ENCODE measurements around the gene EFCAB6. TPM values are rescaled to one million over a fixed set of nuclear protein-coding genes. Genes with fewer than 3 reads are reported as not detected.

Gene EFCAB6
- total RNA-seq, 1 donor from 2014 or later: 7.0 TPM

GRCh38 chr22:43541462-43542407, 270.4 kb downstream of the EFCAB6 start:
- no peak for DNase-seq (ENCODE audit: low spot score, unreplicated experiment)
- Mint-ChIP-seq H3K9me3 (ENCODE audit: low read depth) (peaks cover 3% of the 10 kb centered on the region), H3K27ac (no peak overlapping the region), H3K4me3 (ENCODE audit: low read depth) (no peak overlapping the region), H3K27me3 (no peaks in the 10 kb centered on the region), H3K36me3 (ENCODE audit: insufficient read depth) (peaks cover 4% of the 10 kb centered on the region), H3K4me1 (ENCODE audit: low read depth) (no peaks in the 10 kb centered on the region)
- TF ChIP-seq, protein P1, sequence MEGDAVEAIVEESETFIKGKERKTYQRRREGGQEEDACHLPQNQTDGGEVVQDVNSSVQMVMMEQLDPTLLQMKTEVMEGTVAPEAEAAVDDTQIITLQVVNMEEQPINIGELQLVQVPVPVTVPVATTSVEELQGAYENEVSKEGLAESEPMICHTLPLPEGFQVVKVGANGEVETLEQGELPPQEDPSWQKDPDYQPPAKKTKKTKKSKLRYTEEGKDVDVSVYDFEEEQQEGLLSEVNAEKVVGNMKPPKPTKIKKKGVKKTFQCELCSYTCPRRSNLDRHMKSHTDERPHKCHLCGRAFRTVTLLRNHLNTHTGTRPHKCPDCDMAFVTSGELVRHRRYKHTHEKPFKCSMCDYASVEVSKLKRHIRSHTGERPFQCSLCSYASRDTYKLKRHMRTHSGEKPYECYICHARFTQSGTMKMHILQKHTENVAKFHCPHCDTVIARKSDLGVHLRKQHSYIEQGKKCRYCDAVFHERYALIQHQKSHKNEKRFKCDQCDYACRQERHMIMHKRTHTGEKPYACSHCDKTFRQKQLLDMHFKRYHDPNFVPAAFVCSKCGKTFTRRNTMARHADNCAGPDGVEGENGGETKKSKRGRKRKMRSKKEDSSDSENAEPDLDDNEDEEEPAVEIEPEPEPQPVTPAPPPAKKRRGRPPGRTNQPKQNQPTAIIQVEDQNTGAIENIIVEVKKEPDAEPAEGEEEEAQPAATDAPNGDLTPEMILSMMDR (IDR thresholded peaks at IDR 0.05; ENCODE audit: unreplicated experiment): no peak

GRCh38 chr22:43541022-43541421, 271.1 kb downstream of the EFCAB6 start:
- no peaks in the 10 kb centered on the region for H3K27me3 Mint-ChIP-seq
- peaks cover 4% of the 10 kb centered on the region for H3K36me3 Mint-ChIP-seq (ENCODE audit: insufficient read depth)
- no peak overlapping the region for H3K4me3 Mint-ChIP-seq (ENCODE audit: low read depth)
- no peak overlapping the region for H3K27ac Mint-ChIP-seq
- DNase-seq (ENCODE audit: low spot score, unreplicated experiment): no peak
- TF ChIP-seq, protein P1 (IDR thresholded peaks at IDR 0.05; ENCODE audit: unreplicated experiment): no peak
- peaks cover 3% of the 10 kb centered on the region for H3K9me3 Mint-ChIP-seq (ENCODE audit: low read depth)
- H3K4me1 Mint-ChIP-seq (ENCODE audit: low read depth): no peaks in the 10 kb centered on the region

DNA sequence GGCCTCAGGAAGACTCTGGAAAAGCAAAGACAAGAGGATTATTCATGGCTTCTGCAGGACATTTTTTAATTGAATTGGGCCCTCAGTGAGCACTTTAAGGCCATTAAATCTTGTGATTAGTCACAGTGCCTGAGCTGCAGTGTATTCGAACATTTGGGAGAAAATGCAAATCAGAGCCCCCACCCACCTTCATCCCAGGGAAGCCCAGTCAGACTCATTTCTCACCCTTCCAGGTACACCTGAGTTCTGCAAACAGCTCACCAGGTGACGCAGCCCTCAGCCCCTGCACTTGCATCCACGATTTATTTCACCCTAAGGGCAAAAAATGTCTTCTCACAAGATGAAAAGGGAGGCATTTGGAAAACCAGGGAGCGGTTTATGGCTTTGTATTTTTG, 271.6 kb downstream of the EFCAB6 start:
- Mint-ChIP-seq H3K27me3 (no peaks in the 10 kb centered on the region), H3K4me3 (ENCODE audit: low read depth) (no peak overlapping the region), H3K4me1 (ENCODE audit: low read depth) (no peaks in the 10 kb centered on the region), H3K27ac (no peak overlapping the region), H3K36me3 (ENCODE audit: insufficient read depth) (peaks cover 7% of the 10 kb centered on the region), H3K9me3 (ENCODE audit: low read depth) (peaks cover 3% of the 10 kb centered on the region)
- DNase-seq (ENCODE audit: low spot score, unreplicated experiment): no peak
- TF ChIP-seq, protein P1 (IDR thresholded peaks at IDR 0.05; ENCODE audit: unreplicated experiment): no peak

- Mint-ChIP-seq H3K4me3 (ENCODE audit: low read depth) (no peak overlapping the region), H3K27me3 (no peaks in the 10 kb centered on the region), H3K36me3 (ENCODE audit: insufficient read depth) (peaks cover 7% of the 10 kb centered on the region), H3K4me1 (ENCODE audit: low read depth) (no peaks in the 10 kb centered on the region), H3K9me3 (ENCODE audit: low read depth) (peaks cover 3% of the 10 kb centered on the region), H3K27ac (no peak overlapping the region)
- no peak for DNase-seq (ENCODE audit: low spot score, unreplicated experiment)
- TF ChIP-seq, protein P1 (IDR thresholded peaks at IDR 0.05; ENCODE audit: unreplicated experiment): no peak
These were observed 272.3 kb downstream of the EFCAB6 start for GRCh38 chr22:43539572-43540528.

DNA sequence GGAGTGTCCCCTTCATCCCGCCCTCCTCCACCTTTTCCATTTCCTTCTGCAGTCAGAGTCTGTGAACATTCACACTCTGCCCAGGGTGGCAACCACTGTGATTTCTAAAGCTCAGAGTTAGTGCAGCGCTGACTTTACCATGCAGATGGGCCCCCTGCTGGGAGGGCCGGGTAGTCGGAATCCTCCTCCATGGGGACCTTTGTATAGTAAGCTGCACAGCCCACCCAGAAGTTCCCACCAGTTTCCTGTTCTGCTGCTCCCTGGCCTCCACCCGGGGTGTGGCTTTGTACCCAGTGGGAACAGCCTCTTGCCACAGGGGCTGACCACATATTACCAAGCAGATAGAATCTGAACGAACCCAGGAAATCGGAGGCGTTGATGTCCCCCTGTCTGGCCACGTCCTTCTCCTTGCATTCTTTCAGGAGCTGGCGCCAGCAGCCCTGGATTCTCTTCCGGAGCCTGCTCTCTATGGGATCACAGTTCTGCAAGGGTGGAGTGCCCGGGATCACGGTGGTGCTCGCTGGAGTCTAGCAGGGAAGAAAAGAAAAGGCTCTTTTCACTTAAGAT, 275.0 kb downstream of the EFCAB6 start:
- H3K27ac Mint-ChIP-seq: no peak overlapping the region
- no peaks in the 10 kb centered on the region for H3K27me3 Mint-ChIP-seq
- H3K4me3 Mint-ChIP-seq (ENCODE audit: low read depth): no peak overlapping the region
- no peaks in the 10 kb centered on the region for H3K4me1 Mint-ChIP-seq (ENCODE audit: low read depth)
- H3K36me3 Mint-ChIP-seq (ENCODE audit: insufficient read depth): peaks cover 7% of the 10 kb centered on the region
- peaks cover 3% of the 10 kb centered on the region for H3K9me3 Mint-ChIP-seq (ENCODE audit: low read depth)
- TF ChIP-seq, protein P1 (IDR thresholded peaks at IDR 0.05; ENCODE audit: unreplicated experiment): no peak
- DNase-seq (ENCODE audit: low spot score, unreplicated experiment): no peak
